HepG2 (cell line): Measurements from ENCODE around the gene SIGLEC14. TPM values are rescaled to one million over a fixed set of nuclear protein-coding genes. Genes with fewer than 3 reads are reported as not detected.
A peak's percentile ranks its signal among the peaks of the same experiment; 100 is the strongest.

Experiments
- ELF4 ChIP-seq: sonication (generic); formaldehyde crosslinking; IDR thresholded peaks from 2 replicates; pipeline ENCODE4 v1.5.0; 2020; ENCODE audit warnings: missing genetic modification reagents, mild to moderate bottlenecking, moderate library complexity, borderline replicate concordance
- ERF ChIP-seq: IDR thresholded peaks from 2 replicates; pipeline ENCODE4 v1.6.1; 2018; ENCODE audit warnings: missing biosample characterization, missing genetic modification reagents
- FOXM1 ChIP-seq: sonication (generic); formaldehyde crosslinking; IDR thresholded peaks from 2 replicates; pipeline ENCODE4 v1.5.0; 2020; ENCODE audit warnings: missing genetic modification reagents
- HDAC2 ChIP-seq: sonication (generic); formaldehyde crosslinking; IDR thresholded peaks from 2 replicates; pipeline ENCODE4 v1.4.0; 2020; ENCODE audit warnings: missing genetic modification reagents
- HNF4G ChIP-seq, 2 experiments: sonication (generic) in 1 of 2; formaldehyde crosslinking in 1 of 2; IDR thresholded peaks; 2 replicates each; pipeline versions ENCODE4 v1.4.0 to v1.6.1; 2011 to 2020; ENCODE audit warnings: borderline replicate concordance in 2 of 2, low read depth in 2 of 2, mild to moderate bottlenecking in 2 of 2, low read length in 1 of 2, missing genetic modification reagents in 1 of 2, moderate library complexity in 1 of 2
- TFDP2 ChIP-seq: sonication (generic); formaldehyde crosslinking; IDR thresholded peaks from 2 replicates; pipeline ENCODE4 v1.4.0; 2020; ENCODE audit warnings: missing genetic modification reagents
- ZBTB14 ChIP-seq: sonication (generic); formaldehyde crosslinking; IDR thresholded peaks from 2 replicates; pipeline ENCODE4 v1.4.0; 2020; ENCODE audit warnings: missing genetic modification reagents
- ZFP37 ChIP-seq: sonication (generic); formaldehyde crosslinking; IDR thresholded peaks from 2 replicates; pipeline ENCODE4 v1.4.0; 2020; ENCODE audit warnings: missing genetic modification reagents, borderline replicate concordance
- ZHX2 ChIP-seq, 2 experiments: sonication (generic) in 1 of 2; formaldehyde crosslinking in 1 of 2; IDR thresholded peaks; 2 replicates each; pipeline versions ENCODE4 v1.6.1 to v1.9.0; 2014 to 2022; ENCODE audit warnings: antibody characterized with exemption in 1 of 2, borderline replicate concordance in 1 of 2, inconsistent platforms in 1 of 2, low read depth in 1 of 2, missing genetic modification reagents in 1 of 2
- ZNF263 ChIP-seq: sonication (generic); formaldehyde crosslinking; IDR thresholded peaks from 2 replicates; pipeline ENCODE4 v1.4.0; 2020; ENCODE audit warnings: missing genetic modification reagents
- ZSCAN20 ChIP-seq: sonication (generic); formaldehyde crosslinking; IDR thresholded peaks from 2 replicates; pipeline ENCODE4 v1.4.0; 2020; ENCODE audit warnings: missing genetic modification reagents, mild to moderate bottlenecking, borderline replicate concordance
- polyA plus RNA-seq, 8 experiments: library from polyadenylated mRNA; depleted of rRNA in 3 of 8; stranded (reverse) in 7 of 8; unstranded in 1 of 8; fragments of >200 nt; fragmentation: Illumina TruSeq in 4 of 8; extraction: Trizol in 4 of 8; gene quantifications; 2 replicates each; pipeline versions ENCODE4 v1.2.1 to v1.2.3, GENCODE V29; 2011 to 2016; ENCODE audit warnings: low read depth in 4 of 8, missing spikeins in 1 of 8, mixed read lengths in 1 of 8; ENCODE audit not compliant: insufficient read depth in 1 of 8
- total RNA-seq, 5 experiments: library from RNA; depleted of rRNA; stranded (reverse); fragments of >200 nt; fragmentation: Illumina TruSeq; extraction: Trizol; gene quantifications; 2 replicates each; pipeline ENCODE4 v1.2.3, GENCODE V29; 2016; ENCODE audit warnings: low read depth in 1 of 5
- TF ChIP-seq, protein P1 (sequence below): IDR thresholded peaks from 2 replicates; pipeline ENCODE4 v1.6.1; 2016; ENCODE audit warnings: mild to moderate bottlenecking
- TF ChIP-seq, protein P2 (sequence below): IDR thresholded peaks from 2 replicates; pipeline ENCODE4 v1.6.1; 2012; ENCODE audit warnings: low read length, improper control_type of control experiment

SIGLEC14 gene
- total and polyA plus RNA-seq, 2 of the 13 experiments (the other 11 are each of a cell fraction or from before 2014, with no cell fraction given): 0.05 to 0.09 TPM

DNA sequence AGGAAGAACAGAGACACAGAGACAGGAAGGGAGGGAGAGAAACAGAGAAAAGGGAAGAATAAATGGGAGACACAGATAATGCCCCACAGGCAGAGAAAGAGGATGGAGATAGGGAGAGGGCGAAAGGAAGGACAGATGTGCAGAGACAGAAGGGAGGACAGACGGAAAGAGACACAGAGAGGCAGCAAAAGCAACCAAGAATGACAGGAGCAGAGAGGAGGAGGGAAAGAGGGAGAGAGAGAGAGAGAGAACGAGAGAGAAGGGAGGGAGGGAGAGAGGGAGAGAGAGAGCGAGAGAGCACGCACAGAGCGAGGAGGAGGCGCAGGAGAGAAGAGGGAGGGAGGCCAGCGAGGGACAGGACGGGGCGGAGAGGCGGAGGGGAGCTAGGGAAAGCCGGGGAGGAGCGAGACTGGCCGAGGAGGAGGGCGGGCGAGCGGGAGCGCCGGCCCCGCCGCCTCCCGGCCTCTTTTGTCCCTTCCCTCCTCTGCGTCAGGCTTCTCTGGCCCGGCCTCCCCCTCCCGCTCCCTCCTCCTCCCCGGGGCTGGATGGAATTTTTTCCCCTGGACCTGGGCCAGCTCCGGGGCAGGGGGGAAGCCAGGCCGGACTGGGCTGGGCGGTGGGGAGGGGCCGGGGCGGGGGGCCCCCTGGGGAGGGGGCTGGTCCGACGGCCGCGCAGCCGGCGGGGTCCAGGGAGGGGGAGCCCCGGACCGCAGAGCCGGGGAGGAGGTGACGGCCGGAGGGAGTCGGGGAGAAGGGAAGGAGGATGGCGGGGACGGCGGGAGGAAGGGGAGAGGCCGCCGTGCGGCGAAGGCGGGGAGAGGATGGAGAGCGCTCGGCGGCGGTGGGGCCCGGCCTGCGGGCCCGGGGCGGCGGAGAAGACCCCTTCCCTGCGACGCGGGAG lies 42.3 kb upstream of the SIGLEC14 start (continued):
- no peak for TF ChIP-seq ZFP37 (CRISPR knock-in tag)
- TF ChIP-seq, protein P1, sequence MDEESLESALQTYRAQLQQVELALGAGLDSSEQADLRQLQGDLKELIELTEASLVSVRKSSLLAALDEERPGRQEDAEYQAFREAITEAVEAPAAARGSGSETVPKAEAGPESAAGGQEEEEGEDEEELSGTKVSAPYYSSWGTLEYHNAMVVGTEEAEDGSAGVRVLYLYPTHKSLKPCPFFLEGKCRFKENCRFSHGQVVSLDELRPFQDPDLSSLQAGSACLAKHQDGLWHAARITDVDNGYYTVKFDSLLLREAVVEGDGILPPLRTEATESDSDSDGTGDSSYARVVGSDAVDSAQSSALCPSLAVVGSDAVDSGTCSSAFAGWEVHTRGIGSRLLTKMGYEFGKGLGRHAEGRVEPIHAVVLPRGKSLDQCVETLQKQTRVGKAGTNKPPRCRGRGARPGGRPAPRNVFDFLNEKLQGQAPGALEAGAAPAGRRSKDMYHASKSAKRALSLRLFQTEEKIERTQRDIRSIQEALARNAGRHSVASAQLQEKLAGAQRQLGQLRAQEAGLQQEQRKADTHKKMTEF (CRISPR knock-in tag): peak; percentile 29; the same call in 1 of the 2 replicates
- TF ChIP-seq, protein P2, sequence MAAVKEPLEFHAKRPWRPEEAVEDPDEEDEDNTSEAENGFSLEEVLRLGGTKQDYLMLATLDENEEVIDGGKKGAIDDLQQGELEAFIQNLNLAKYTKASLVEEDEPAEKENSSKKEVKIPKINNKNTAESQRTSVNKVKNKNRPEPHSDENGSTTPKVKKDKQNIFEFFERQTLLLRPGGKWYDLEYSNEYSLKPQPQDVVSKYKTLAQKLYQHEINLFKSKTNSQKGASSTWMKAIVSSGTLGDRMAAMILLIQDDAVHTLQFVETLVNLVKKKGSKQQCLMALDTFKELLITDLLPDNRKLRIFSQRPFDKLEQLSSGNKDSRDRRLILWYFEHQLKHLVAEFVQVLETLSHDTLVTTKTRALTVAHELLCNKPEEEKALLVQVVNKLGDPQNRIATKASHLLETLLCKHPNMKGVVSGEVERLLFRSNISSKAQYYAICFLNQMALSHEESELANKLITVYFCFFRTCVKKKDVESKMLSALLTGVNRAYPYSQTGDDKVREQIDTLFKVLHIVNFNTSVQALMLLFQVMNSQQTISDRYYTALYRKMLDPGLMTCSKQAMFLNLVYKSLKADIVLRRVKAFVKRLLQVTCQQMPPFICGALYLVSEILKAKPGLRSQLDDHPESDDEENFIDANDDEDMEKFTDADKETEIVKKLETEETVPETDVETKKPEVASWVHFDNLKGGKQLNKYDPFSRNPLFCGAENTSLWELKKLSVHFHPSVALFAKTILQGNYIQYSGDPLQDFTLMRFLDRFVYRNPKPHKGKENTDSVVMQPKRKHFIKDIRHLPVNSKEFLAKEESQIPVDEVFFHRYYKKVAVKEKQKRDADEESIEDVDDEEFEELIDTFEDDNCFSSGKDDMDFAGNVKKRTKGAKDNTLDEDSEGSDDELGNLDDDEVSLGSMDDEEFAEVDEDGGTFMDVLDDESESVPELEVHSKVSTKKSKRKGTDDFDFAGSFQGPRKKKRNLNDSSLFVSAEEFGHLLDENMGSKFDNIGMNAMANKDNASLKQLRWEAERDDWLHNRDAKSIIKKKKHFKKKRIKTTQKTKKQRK: no peak
- TF ChIP-seq ZNF263 (CRISPR knock-in tag): peak; percentile 98
- no peak for TF ChIP-seq ELF4 (CRISPR knock-in tag)
- no peak for TF ChIP-seq FOXM1 (CRISPR knock-in tag)
- TF ChIP-seq HDAC2 (CRISPR knock-in tag): 0 out of 2 replicates have a peak, but pooled peaks have one; percentile 5
- TF ChIP-seq ZBTB14: no peak
- TF ChIP-seq ZHX2 (IDR thresholded peaks at IDR 0.05; ENCODE audit: low read depth): no peak
- TF ChIP-seq ZHX2 (CRISPR knock-in tag; IDR thresholded peaks at IDR 0.05; ENCODE audit: borderline replicate concordance): no peak
- no peak for TF ChIP-seq TFDP2 (CRISPR knock-in tag)
- no peak for TF ChIP-seq HNF4G (IDR thresholded peaks at IDR 0.05; ENCODE audit: borderline replicate concordance, low read depth, low read length)
- no peak for TF ChIP-seq HNF4G (CRISPR knock-in tag; IDR thresholded peaks at IDR 0.05; ENCODE audit: borderline replicate concordance, low read depth)
- TF ChIP-seq ZSCAN20: no peak
- TF ChIP-seq ERF (CRISPR knock-in tag): no peak
